H1 (cell line): ENCODE measurements around the gene RNF166. TPM values are rescaled to one million over a fixed set of nuclear protein-coding genes. Genes with fewer than 3 reads are reported as not detected.

Source experiments
- CTCF ChIA-PET: fragments of 300-600 bp; sonication (Branson Sonifier 250); formaldehyde crosslinking; loops from one replicate; lab custom pipeline; 2021; ENCODE audit not compliant: partially characterized antibody; lab: Charles Lee
- POLR2A ChIA-PET: fragments of 300-600 bp; sonication (Branson Sonifier 250); formaldehyde crosslinking; loops from one replicate; lab custom pipeline; 2021; ENCODE audit warnings: inconsistent platforms; ENCODE audit not compliant: partially characterized antibody; lab: Charles Lee
- DNase-seq, 2 experiments: peaks; one replicate each; pipeline versions ENCODE4 v3.0.0 to v3.0.0-alpha.2; 2010 to 2022; ENCODE audit warnings: low spot score in 2 of 2, low read depth in 1 of 2, mixed read lengths in 1 of 2
- FAIRE-seq: peaks from 2 replicates; lab custom pipeline; 2011; peaks lifted over from hg19 to GRCh38; lab: Jason Lieb, UNC
- H2AFZ ChIP-seq: 2 replicates; pipeline ENCODE4 v1.8.1; 2012; ENCODE audit warnings: low read length, inconsistent platforms
- H2AK5ac ChIP-seq: 2 replicates; pipeline ENCODE4 v1.6.1; 2013; ENCODE audit warnings: low read depth, low read length
- H2BK120ac ChIP-seq: replicated peaks from 2 replicates; pipeline ENCODE3; 2013; ENCODE audit warnings: low read depth, low read length, inconsistent platforms
- H2BK12ac ChIP-seq: 2 replicates; pipeline ENCODE4 v1.6.1; 2013; ENCODE audit warnings: low read depth, low read length
- H2BK15ac ChIP-seq: 2 replicates; pipeline ENCODE4 v1.6.1; 2013; ENCODE audit warnings: low read length
- H2BK20ac ChIP-seq: 2 replicates; pipeline ENCODE4 v1.6.1; 2013; ENCODE audit warnings: low read length
- H2BK5ac ChIP-seq: 2 replicates; pipeline ENCODE4 v1.6.1; 2013; ENCODE audit warnings: low read depth, low read length
- H3K14ac ChIP-seq: 2 replicates; pipeline ENCODE4 v1.6.1; 2013; ENCODE audit warnings: inconsistent platforms; ENCODE audit not compliant: insufficient read length
- H3K18ac ChIP-seq: 2 replicates; pipeline ENCODE4 v1.6.1; 2013; ENCODE audit warnings: low read length; ENCODE audit errors: extremely low read depth
- H3K23ac ChIP-seq: 2 replicates; pipeline ENCODE4 v1.6.1; 2013; ENCODE audit warnings: inconsistent platforms; ENCODE audit not compliant: insufficient read length
- H3K23me2 ChIP-seq: 2 replicates; pipeline ENCODE4 v1.6.1; 2013; ENCODE audit warnings: low read depth, low read length
- H3K27ac ChIP-seq: 2 replicates; pipeline ENCODE4 v1.6.1; 2011; ENCODE audit warnings: low read depth, low read length, inconsistent platforms
- H3K27me3 ChIP-seq, 4 experiments: replicated peaks in 1 of 4; 1 replicate in 1 of 4; 2 replicates in 3 of 4; pipeline versions ENCODE4 v1.6.1 to v1.8.1; 2011 to 2013; ENCODE audit warnings: low read length in 3 of 4, mild to moderate bottlenecking in 3 of 4, inconsistent platforms in 2 of 4, mixed read lengths in 2 of 4, moderate library complexity in 1 of 4; ENCODE audit not compliant: control insufficient read depth in 3 of 4, insufficient read depth in 3 of 4; ENCODE audit errors: extremely low read depth in 1 of 4
- H3K36me3 ChIP-seq, 4 experiments: 2 replicates each; pipeline versions ENCODE4 v1.6.1 to v1.8.1; 2011 to 2013; ENCODE audit warnings: mild to moderate bottlenecking in 4 of 4, low read length in 3 of 4, moderate library complexity in 2 of 4, control low read depth in 1 of 4, inconsistent platforms in 1 of 4; ENCODE audit not compliant: insufficient read depth in 4 of 4, control insufficient read depth in 2 of 4
- H3K4ac ChIP-seq: replicated peaks from 2 replicates; pipeline ENCODE3; 2013; ENCODE audit warnings: low read length, low read depth, mixed read lengths, inconsistent platforms; ENCODE audit not compliant: insufficient read length
- H3K4me1 ChIP-seq, 4 experiments: replicated peaks in 1 of 4; 1 replicate in 1 of 4; 2 replicates in 3 of 4; pipeline versions ENCODE4 v1.6.1 to v1.8.1; 2011 to 2013; ENCODE audit warnings: low read length in 3 of 4, inconsistent platforms in 2 of 4, mixed read lengths in 1 of 4; ENCODE audit not compliant: insufficient read depth in 4 of 4, control insufficient read depth in 3 of 4
- H3K4me2 ChIP-seq, 2 experiments: 2 replicates each; pipeline versions ENCODE4 v1.6.1 to v1.8.1; 2011 to 2013; ENCODE audit warnings: low read depth in 2 of 2, low read length in 2 of 2, control low read depth in 1 of 2, inconsistent platforms in 1 of 2, mild to moderate bottlenecking in 1 of 2; ENCODE audit not compliant: insufficient read depth in 1 of 2
- H3K4me3 ChIP-seq, 4 experiments: fragments of 200-600, 300-600 bp in 1 of 4; sonication (generic), shearing (Covaris generic), sonication (Bioruptor Twin) in 1 of 4; 2 replicates each; pipeline versions ENCODE4 v1.5.1 to v1.8.1; 2011 to 2016; ENCODE audit warnings: low read length in 4 of 4, low read depth in 3 of 4, control low read depth in 2 of 4, inconsistent platforms in 2 of 4, mild to moderate bottlenecking in 2 of 4, mixed read lengths in 1 of 4, moderate library complexity in 1 of 4; ENCODE audit not compliant: insufficient read depth in 2 of 4; ENCODE audit errors: extremely low read depth in 1 of 4
- H3K56ac ChIP-seq: replicated peaks from 2 replicates; pipeline ENCODE3; 2013; ENCODE audit warnings: low read depth, mild to moderate bottlenecking, mixed read lengths, low read length, inconsistent platforms; ENCODE audit not compliant: insufficient read length
- H3K79me1 ChIP-seq: 2 replicates; pipeline ENCODE4 v1.6.1; 2013; ENCODE audit warnings: low read depth, low read length, control low read depth
- H3K79me2 ChIP-seq, 2 experiments: 2 replicates each; pipeline versions ENCODE4 v1.6.1 to v1.8.1; 2012 to 2013; ENCODE audit warnings: low read length in 2 of 2, mild to moderate bottlenecking in 2 of 2, inconsistent platforms in 1 of 2; ENCODE audit not compliant: insufficient read depth in 2 of 2, control insufficient read depth in 1 of 2
- H3K9ac ChIP-seq, 4 experiments: replicated peaks in 1 of 4; 1 replicate in 1 of 4; 2 replicates in 3 of 4; pipeline versions ENCODE4 v1.6.1 to v1.8.1; 2011 to 2013; ENCODE audit warnings: low read depth in 3 of 4, low read length in 3 of 4, control low read depth in 2 of 4, mild to moderate bottlenecking in 2 of 4, moderate library complexity in 2 of 4, inconsistent platforms in 1 of 4; ENCODE audit errors: extremely low read depth in 1 of 4
- H3K9me3 ChIP-seq, 2 experiments: 2 replicates each; pipeline versions ENCODE4 v1.6.1 to v1.8.1; 2012 to 2013; ENCODE audit warnings: mild to moderate bottlenecking in 2 of 2, moderate library complexity in 2 of 2, control low read depth in 1 of 2, inconsistent platforms in 1 of 2, low read depth in 1 of 2, low read length in 1 of 2, mixed read lengths in 1 of 2; ENCODE audit not compliant: insufficient read depth in 2 of 2
- H4K20me1 ChIP-seq, 2 experiments: replicated peaks in 1 of 2; 2 replicates each; pipeline versions ENCODE3 to v1.8.1; 2011 to 2013; ENCODE audit warnings: inconsistent platforms in 2 of 2, low read length in 2 of 2, mild to moderate bottlenecking in 1 of 2; ENCODE audit not compliant: insufficient read depth in 2 of 2, control insufficient read depth in 1 of 2
- H4K5ac ChIP-seq: 2 replicates; pipeline ENCODE4 v1.6.1; 2013; ENCODE audit warnings: low read length, low read depth, mixed read lengths, inconsistent platforms; ENCODE audit not compliant: insufficient read length
- H4K8ac ChIP-seq: 2 replicates; pipeline ENCODE4 v1.8.0; 2013; ENCODE audit warnings: mild to moderate bottlenecking, moderate library complexity, low read length, inconsistent platforms; ENCODE audit not compliant: insufficient read depth; ENCODE audit errors: extremely low read depth
- H4K91ac ChIP-seq: replicated peaks from 2 replicates; pipeline ENCODE3; 2013; ENCODE audit warnings: low read length, mixed read lengths, inconsistent platforms; ENCODE audit not compliant: insufficient read length
- ASH2L ChIP-seq: fragments of 200-600, 300-600 bp; sonication (generic); IDR thresholded peaks from one replicate; pipeline ENCODE4 v1.7.1; 2017; ENCODE audit warnings: low read length
- CTBP2 ChIP-seq: IDR thresholded peaks from 2 replicates; pipeline ENCODE4 v1.7.0; 2011; ENCODE audit warnings: borderline replicate concordance, mild to moderate bottlenecking, moderate library complexity, mixed read lengths, low read length; ENCODE audit not compliant: insufficient read depth, insufficient read length
- JUN ChIP-seq: IDR thresholded peaks from 2 replicates; pipeline ENCODE4 v1.6.1; 2011; ENCODE audit warnings: low read depth, mild to moderate bottlenecking, improper control_type of control experiment, low read length
- KDM4A ChIP-seq: IDR thresholded peaks from one replicate; pipeline ENCODE4 v1.7.1; 2012; ENCODE audit warnings: low read depth, mild to moderate bottlenecking, moderate library complexity, low read length, inconsistent platforms; ENCODE audit not compliant: severe bottlenecking
- PHF8 ChIP-seq: fragments of 200-600 bp; sonication (generic); conservative IDR thresholded peaks from 2 replicates; pipeline ENCODE4 v1.7.1; 2012; ENCODE audit warnings: low read depth, mild to moderate bottlenecking, inconsistent platforms, low read length, moderate library complexity
- POLR2A ChIP-seq, 2 experiments: IDR thresholded peaks; 1 replicate in 1 of 2; 2 replicates in 1 of 2; pipeline ENCODE4 v1.6.1; 2011; ENCODE audit warnings: low read depth in 2 of 2, low read length in 2 of 2, mild to moderate bottlenecking in 2 of 2; ENCODE audit errors: control extremely low read depth in 1 of 2
- RAD21 ChIP-seq, 2 experiments: IDR thresholded peaks in 1 of 2; conservative IDR thresholded peaks in 1 of 2; 2 replicates each; pipeline ENCODE4 v1.6.1; 2011; ENCODE audit warnings: low read depth in 2 of 2, low read length in 2 of 2, improper control_type of control experiment in 1 of 2, inconsistent platforms in 1 of 2, mild to moderate bottlenecking in 1 of 2, moderate library complexity in 1 of 2
- RNF2 ChIP-seq: fragments of 200-900, 300-1000 bp; sonication (generic); IDR thresholded peaks from 2 replicates; pipeline ENCODE4 v1.7.1; 2016; ENCODE audit warnings: borderline replicate concordance, low read depth, mild to moderate bottlenecking, antibody characterized with exemption, low read length; ENCODE audit not compliant: poor library complexity, severe bottlenecking; ENCODE audit errors: missing control alignments
- RXRA ChIP-seq: IDR thresholded peaks from 2 replicates; pipeline ENCODE4 v1.6.1; 2011; ENCODE audit warnings: low read depth, mild to moderate bottlenecking, low read length, moderate library complexity; ENCODE audit not compliant: insufficient read depth
- SIRT6 ChIP-seq: IDR thresholded peaks from one replicate; pipeline ENCODE4 v1.7.1; 2012; ENCODE audit warnings: low read length, inconsistent platforms
- SUZ12 ChIP-seq: fragments of 200-600 bp; sonication (generic); IDR thresholded peaks from 2 replicates; pipeline ENCODE4 v1.6.1; 2012; ENCODE audit warnings: mild to moderate bottlenecking, inconsistent platforms, low read length, moderate library complexity, mixed read lengths
- TAF1 ChIP-seq: IDR thresholded peaks from 2 replicates; pipeline ENCODE4 v1.6.1; 2011; ENCODE audit warnings: mild to moderate bottlenecking, low read depth, low read length
- WGBS, 2 experiments: shearing (Covaris generic) in 1 of 2; methylation state at CpG; one replicate each; pipeline versions ENCODE4 v1.1.6 to v1.1.7; 2013 to 2015; ENCODE audit warnings: low lambda C conversion rate in 2 of 2, mixed read lengths in 2 of 2, inconsistent platforms in 1 of 2, low coverage in 1 of 2, missing lambda C conversion rate in 1 of 2; ENCODE audit not compliant: insufficient replicate concordance in 2 of 2, insufficient coverage in 1 of 2, insufficient read length in 1 of 2; ENCODE audit errors: extremely low coverage in 1 of 2, missing lambda C conversion rate in 1 of 2; 5-methylcytosine and 5-hydroxymethylcytosine counted together
- polyA plus RNA-seq, 7 experiments: library from polyadenylated mRNA; depleted of rRNA in 3 of 7; stranded (reverse) in 5 of 7; unstranded in 2 of 7; fragments of >200 nt in 5 of 7; fragments of 200-250 nt in 2 of 7; gene quantifications; 1 replicate in 5 of 7; 2 replicates in 1 of 7; 4 replicates in 1 of 7; pipeline versions ENCODE4 v1.2.1 to v1.2.3, GENCODE V29; 2011 to 2013; ENCODE audit warnings: missing spikeins in 2 of 7, mixed read lengths in 2 of 7
- total RNA-seq: library from RNA; stranded (reverse); fragmentation: NEBNext Ultra II Directional; extraction: Animal tissue kit (Norgen Biotek cat#: 25700); gene quantifications from 2 replicates; pipeline ENCODE4 v1.2.1, GENCODE V29; 2021

RNF166 gene
- total and polyA plus RNA-seq, 2 of the 8 experiments (the other 6 are each of a cell fraction or from before 2014, with no cell fraction given): 29.8 to 31.2 TPM

GRCh38 chr16:88722784-88723506 is 16.7 kb upstream of the RNF166 start:
- Histone ChIP-seq H2BK120ac (no peak overlapping the region), H2BK15ac (no peak overlapping the region), H3K56ac (no peak overlapping the region), H3K79me2 (no peaks in the 10 kb centered on the region), H4K91ac (no peak overlapping the region), H4K8ac (no peak overlapping the region), H2BK5ac (peak overlapping the region; percentile 52), H3K4me2 (no peak overlapping the region), H3K27me3 (no peaks in the 10 kb centered on the region), H4K20me1 (peaks cover 0 to 13% of the 10 kb centered on the region in 2 experiments), H3K4me1 (no peaks in the 10 kb centered on the region), H3K27ac (no peak overlapping the region), H3K23me2 (no peaks in the 10 kb centered on the region), H2BK20ac (no peak overlapping the region), H2AFZ (no peak overlapping the region), H3K9me3 (no peaks in the 10 kb centered on the region), H3K36me3 (peaks cover 0 to 30% (median 7%) of the 10 kb centered on the region in 4 experiments; a peak in 5 of 8 replicates), H4K5ac (no peak overlapping the region), H3K4ac (no peak overlapping the region), H2AK5ac (no peak overlapping the region), H3K4me3 (no peak overlapping the region), H3K14ac (no peak overlapping the region), H2BK12ac (no peak overlapping the region), H3K18ac (no peak overlapping the region), H3K9ac (no peak overlapping the region), H3K23ac (no peak overlapping the region), H3K79me1 (no peaks in the 10 kb centered on the region)
- WGBS, 2 experiments: 96% methylated on average over 27 of the region's 39 CpGs; no CpG with 5 or more reads in 1 of the 2 experiments
- FAIRE-seq: no peak
- DNase-seq: no peak
- ChIA-PET CTCF (interaction anchor here (1.1 to 4.5 kb wide), 4 partner anchors 14 to 69 kb away, joined by 3 to 24 read pairs (median 4); no protein-coding TSS in a partner anchor), POLR2A (interaction anchor here (0.8 to 1.8 kb wide), 4 partner anchors 8 to 45 kb away, joined by 3 to 4 read pairs (median 4); no protein-coding TSS in a partner anchor)
- TF ChIP-seq TAF1 (no peak), ASH2L (no peak), POLR2A (IDR thresholded peaks at IDR 0.05; ENCODE audit: control extremely low read depth in 1 of 2, low read depth in 2 of 2, low read length in 2 of 2) (no peak), RXRA (no peak), RNF2 (no peak), PHF8 (no peak), RAD21 (IDR thresholded peaks at IDR 0.05 in 1 of 2, conservative IDR thresholded peaks at IDR 0.05 in 1 of 2; ENCODE audit: low read depth in 2 of 2, low read length in 2 of 2) (no peak), SUZ12 (no peak), JUN (no peak), KDM4A (no peak), SIRT6 (no peak), CTBP2 (no peak)
